ENCODE results near the gene UNC5A. TPM values are rescaled to one million over a fixed set of nuclear protein-coding genes. Genes with fewer than 3 reads are reported as not detected.

Gene UNC5A
- total RNA-seq, 1 donor from 2014 or later = 0.29 TPM

GRCh38 chr5:176799488-176799887 is 10.9 kb upstream of the UNC5A start:
- no peak for DNase-seq (ENCODE audit: low spot score)

- no peak for DNase-seq (ENCODE audit: low spot score)
Observed at GRCh38 chr5:176800024-176800423, 10.3 kb upstream of the UNC5A start.

GRCh38 chr5:176802116-176802784 is 8.1 kb upstream of the UNC5A start:
- no peak for DNase-seq (ENCODE audit: low spot score)

GRCh38 chr5:176803068-176803942 is 7.1 kb upstream of the UNC5A start:
- DNase-seq (ENCODE audit: low spot score) = no peak

GRCh38 chr5:176803943-176804498 is 6.3 kb upstream of the UNC5A start:
- no peak for DNase-seq (ENCODE audit: low spot score)

GRCh38 chr5:176806137-176806536 is 4.2 kb upstream of the UNC5A start:
- DNase-seq (ENCODE audit: low spot score) = no peak

- DNase-seq (ENCODE audit: low spot score) = no peak
Observed at GRCh38 chr5:176809544-176810080, 747 bp upstream of the UNC5A start.

GRCh38 chr5:176810687-176811501 is 535 bp downstream of the UNC5A start:
- no peak for DNase-seq (ENCODE audit: low spot score)

- no peak for DNase-seq (ENCODE audit: low spot score)
Observed at GRCh38 chr5:176812269-176813259, 2.2 kb downstream of the UNC5A start.

GRCh38 chr5:176813587-176814312 is 3.4 kb downstream of the UNC5A start:
- no peak for DNase-seq (ENCODE audit: low spot score)

GRCh38 chr5:176814313-176814685 is 3.9 kb downstream of the UNC5A start:
- no peak for DNase-seq (ENCODE audit: low spot score)

GRCh38 chr5:176814836-176815438 is 4.6 kb downstream of the UNC5A start:
- no peak for DNase-seq (ENCODE audit: low spot score)

- DNase-seq (ENCODE audit: low spot score) = no peak
Observed at GRCh38 chr5:176816043-176816745, 5.8 kb downstream of the UNC5A start.

GRCh38 chr5:176816791-176817347 is 6.5 kb downstream of the UNC5A start:
- no peak for DNase-seq (ENCODE audit: low spot score)

- no peak for DNase-seq (ENCODE audit: low spot score)
Observed at GRCh38 chr5:176817369-176817840, 7.0 kb downstream of the UNC5A start.

- no peak for DNase-seq (ENCODE audit: low spot score)
Observed at GRCh38 chr5:176817841-176818377, 7.5 kb downstream of the UNC5A start.

GRCh38 chr5:176818391-176819098 is 8.2 kb downstream of the UNC5A start:
- no peak for DNase-seq (ENCODE audit: low spot score)

Measured in mesenteric fat pad (tissue), 1 donor.